Measurements from ENCODE around the gene HOXA7. TPM values are rescaled to one million over a fixed set of nuclear protein-coding genes. Genes with fewer than 3 reads are reported as not detected.

Gene HOXA7
- total and polyA plus RNA-seq, 2 of the 8 experiments (the other 6 are each of a cell fraction or from before 2014, with no cell fraction given) = 0.03 TPM; not detected in 1

DNA sequence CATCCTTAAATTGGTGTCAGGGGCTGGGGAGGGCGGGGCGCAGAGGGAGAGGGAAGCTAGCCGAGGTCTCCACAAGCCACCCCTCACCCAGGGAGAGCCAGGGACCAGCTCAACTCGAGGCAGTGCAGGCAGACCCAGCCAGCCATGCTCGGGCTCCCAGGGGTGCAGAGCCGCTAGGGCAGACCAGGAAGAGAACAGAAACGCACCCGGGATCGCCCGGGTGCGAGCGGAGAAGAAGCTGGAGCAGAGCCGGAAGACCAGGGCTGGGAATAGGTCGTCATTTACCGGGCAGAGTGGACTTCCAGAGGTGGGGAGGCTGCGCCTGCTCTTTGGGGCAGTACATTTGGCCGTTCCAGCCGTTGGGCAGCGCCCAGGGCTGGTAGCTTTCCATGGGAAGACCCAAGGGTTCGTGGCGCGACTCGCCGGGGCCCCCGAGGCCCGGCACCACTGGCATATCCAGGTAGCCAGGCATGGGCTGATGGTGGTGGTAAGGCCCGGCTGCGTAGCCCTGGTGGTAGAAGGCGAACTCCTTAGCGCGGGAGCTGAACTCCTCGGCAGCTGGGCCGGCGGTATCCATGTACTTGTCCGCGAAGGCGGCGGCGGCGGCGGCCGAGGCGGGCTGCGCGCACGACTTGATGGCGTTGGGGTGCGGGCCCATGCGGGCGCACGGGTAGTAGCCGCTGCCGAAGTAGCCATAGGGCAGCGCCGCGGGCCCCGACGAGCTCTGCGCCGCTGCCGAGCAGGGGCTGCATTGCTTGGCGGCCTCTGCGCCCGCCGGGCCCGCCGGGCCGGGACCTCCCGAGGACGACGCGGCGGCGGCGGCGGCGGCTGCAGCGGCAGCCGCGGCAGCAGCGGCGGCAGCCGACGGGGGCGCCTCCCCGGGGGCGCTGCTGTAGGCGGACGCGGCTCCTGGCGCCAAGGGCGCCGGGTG lies 42.7 kb upstream of the HOXA7 start:
- H3K9ac ChIP-seq (replicated peaks in 1 of 4; ENCODE audit: extremely low read depth in 1 of 4, low read depth in 3 of 4, low read length in 3 of 4) = no peak overlapping the region
- H4K91ac ChIP-seq (replicated peaks; ENCODE audit: insufficient read length, low read length) = no peak overlapping the region
- peaks cover 33 to 43% of the 10 kb centered on the region in 2 experiments for H4K20me1 ChIP-seq (replicated peaks in 1 of 2; ENCODE audit: control insufficient read depth in 1 of 2, insufficient read depth in 2 of 2, low read length in 2 of 2)
- H3K18ac ChIP-seq (ENCODE audit: extremely low read depth, low read length) = no peak overlapping the region
- no peak overlapping the region for H3K23ac ChIP-seq (ENCODE audit: insufficient read length)
- no peak overlapping the region for H2BK15ac ChIP-seq (ENCODE audit: low read length)
- no peaks in the 10 kb centered on the region for H3K79me2 ChIP-seq (ENCODE audit: control insufficient read depth in 1 of 2, insufficient read depth in 2 of 2, low read length in 2 of 2)
- no peak overlapping the region for H3K27ac ChIP-seq (ENCODE audit: low read depth, low read length)
- H3K4me3 ChIP-seq (ENCODE audit: extremely low read depth in 1 of 4, insufficient read depth in 2 of 4, low read depth in 3 of 4, low read length in 4 of 4) = peak overlapping the region in 2 of 4 experiments; percentile 5 to 40; a peak in 2 of 8 replicates
- H3K4me1 ChIP-seq (replicated peaks in 1 of 4; ENCODE audit: control insufficient read depth in 3 of 4, insufficient read depth in 4 of 4, low read length in 3 of 4) = peaks cover 0 to 8% (median 2%) of the 10 kb centered on the region in 4 experiments; a peak in 5 of 7 replicates
- ChIA-PET POLR2A (ENCODE audit: partially characterized antibody) (interaction anchor here (1.0 to 1.5 kb wide), 2 partner anchors 10 to 12 kb away, joined by 3 to 5 read pairs; no protein-coding TSS in a partner anchor), CTCF (ENCODE audit: partially characterized antibody) (interaction anchor here (0.7 to 3.9 kb wide), 13 partner anchors 9 to 881 kb away, joined by 3 to 23 read pairs (median 4); no protein-coding TSS in a partner anchor)
- no peak overlapping the region for H2BK12ac ChIP-seq (ENCODE audit: low read depth, low read length)
- no peak overlapping the region for H4K5ac ChIP-seq (ENCODE audit: insufficient read length, low read depth, low read length)
- no peaks in the 10 kb centered on the region; a peak in 1 of 4 replicates for H3K9me3 ChIP-seq (ENCODE audit: insufficient read depth in 2 of 2, low read depth in 1 of 2, low read length in 1 of 2)
- H3K79me1 ChIP-seq (ENCODE audit: low read depth, low read length) = no peaks in the 10 kb centered on the region; the same call in 1 of the 2 replicates
- H3K23me2 ChIP-seq (ENCODE audit: low read depth, low read length) = no peaks in the 10 kb centered on the region; the same call in 1 of the 2 replicates
- H3K56ac ChIP-seq (replicated peaks; ENCODE audit: insufficient read length, low read depth, low read length) = no peak overlapping the region
- H2AFZ ChIP-seq (ENCODE audit: low read length) = no peak overlapping the region; the same call in 1 of the 2 replicates
- DNase-seq (ENCODE audit: low read depth in 1 of 2, low spot score in 2 of 2) (peak in 1 of 2 experiments; percentile 77), FAIRE-seq (no peak)
- H3K14ac ChIP-seq (ENCODE audit: insufficient read length) = no peak overlapping the region
- H2AK5ac ChIP-seq (ENCODE audit: low read depth, low read length) = no peak overlapping the region
- H4K8ac ChIP-seq (ENCODE audit: extremely low read depth, insufficient read depth, low read length) = peak overlapping the region; percentile 78
- H2BK5ac ChIP-seq (ENCODE audit: low read depth, low read length) = no peak overlapping the region
- peaks cover 83 to 100% (median 95%) of the 10 kb centered on the region in 4 experiments for H3K27me3 ChIP-seq (replicated peaks in 1 of 4; ENCODE audit: control insufficient read depth in 3 of 4, extremely low read depth in 1 of 4, insufficient read depth in 3 of 4, low read length in 3 of 4)
- H2BK120ac ChIP-seq (replicated peaks; ENCODE audit: low read depth, low read length) = no peak overlapping the region
- peaks cover 0 to 16% (median 0%) of the 10 kb centered on the region in 4 experiments; a peak in 1 of 8 replicates for H3K36me3 ChIP-seq (ENCODE audit: control insufficient read depth in 2 of 4, insufficient read depth in 4 of 4, low read length in 3 of 4)
- H3K4me2 ChIP-seq (ENCODE audit: insufficient read depth in 1 of 2, low read depth in 2 of 2, low read length in 2 of 2) = peak overlapping the region; percentile 33 to 48; a peak in 3 of 4 replicates
- H2BK20ac ChIP-seq (ENCODE audit: low read length) = no peak overlapping the region
- WGBS, 2 experiments (ENCODE audit: extremely low coverage in 1 of 2, insufficient coverage in 1 of 2, insufficient read length in 1 of 2, insufficient replicate concordance in 2 of 2, low coverage in 1 of 2, low lambda C conversion rate in 2 of 2, missing lambda C conversion rate in 1 of 2) = 5% methylated on average over 54 of the region's 93 CpGs; no CpG with 5 or more reads in 1 of the 2 experiments
- H3K4ac ChIP-seq (replicated peaks; ENCODE audit: insufficient read length, low read depth, low read length) = no peak overlapping the region
- TF ChIP-seq SIRT6 (IDR thresholded peaks at IDR 0.05; ENCODE audit: low read length) (no peak), GABPA (IDR thresholded peaks at IDR 0.05; ENCODE audit: borderline replicate concordance, insufficient read depth, low read length) (0 out of 2 replicates have a peak, but pooled peaks have one; percentile 27), GTF2F1 (IDR thresholded peaks at IDR 0.05; ENCODE audit: borderline replicate concordance, low read depth, low read length) (no peak), SP4 (IDR thresholded peaks at IDR 0.05; ENCODE audit: low read length) (no peak), CREB1 (IDR thresholded peaks at IDR 0.05) (no peak), BACH1 (IDR thresholded peaks at IDR 0.05; ENCODE audit: low read length) (no peak), POLR2A (IDR thresholded peaks at IDR 0.05; ENCODE audit: control extremely low read depth in 1 of 2, low read depth in 2 of 2, low read length in 2 of 2) (no peak), CBX5 (IDR thresholded peaks at IDR 0.05; ENCODE audit: low read depth, low read length) (no peak), ATF3 (IDR thresholded peaks at IDR 0.05; ENCODE audit: insufficient read depth, low read depth, low read length) (no peak), POU5F1 (IDR thresholded peaks at IDR 0.05; ENCODE audit: low read depth, low read length) (no peak), TAF1 (IDR thresholded peaks at IDR 0.05; ENCODE audit: low read depth, low read length) (no peak), SUZ12 (IDR thresholded peaks at IDR 0.05; ENCODE audit: low read length) (peak; percentile 97)

Data from H1 (cell line).